Measurements from ENCODE around the gene NR0B1.

GRCh38 chrX:30343206-30343605 lies 34.0 kb upstream of the NR0B1 start:
- TF ChIP-seq PATZ1 (CRISPR knock-in tag; IDR thresholded peaks at IDR 0.05; ENCODE audit: borderline replicate concordance) (no peak), OSR1 (CRISPR knock-in tag; IDR thresholded peaks at IDR 0.05) (no peak), ZFP30 (CRISPR knock-in tag; IDR thresholded peaks at IDR 0.05) (no peak), ZFP3 (CRISPR knock-in tag; IDR thresholded peaks at IDR 0.05) (no peak)

Measured in SK-N-SH treated with all-trans-retinoic acid at 6 μM for 48 hours (cell line).